ENCODE results near the gene RPL3. TPM values are rescaled to one million over a fixed set of nuclear protein-coding genes. Genes with fewer than 3 reads are reported as not detected.

RPL3 gene
- polyA plus RNA-seq, 1 donor from 2014 or later = 1,527 TPM

GRCh38 chr22:39353346-39353745 lies 33.9 kb upstream of the RPL3 start:
- no peak overlapping the region for H2AFZ ChIP-seq (ENCODE audit: low read depth, low read length)
- no peaks in the 10 kb centered on the region for H3K9me3 ChIP-seq (ENCODE audit: low read length)
- no peak overlapping the region for H3K9ac ChIP-seq (ENCODE audit: low read length)
- no peak overlapping the region for H3K4me2 ChIP-seq (ENCODE audit: low read length)
- no peaks in the 10 kb centered on the region for H3K9me2 ChIP-seq (ENCODE audit: insufficient read depth, low read length)
- H3F3A ChIP-seq (ENCODE audit: insufficient read depth, low read length, poor library complexity, severe bottlenecking) = no peaks in the 10 kb centered on the region
- H3K27ac ChIP-seq (ENCODE audit: low read length) = no peak overlapping the region
- TF ChIP-seq RAD21 (conservative IDR thresholded peaks at IDR 0.05) (no peak), SMC3 (conservative IDR thresholded peaks at IDR 0.05; ENCODE audit: poor library complexity) (no peak), TAF1 (IDR thresholded peaks at IDR 0.05; ENCODE audit: low read depth) (no peak), EZH2 (IDR thresholded peaks at IDR 0.05; ENCODE audit: borderline replicate concordance, insufficient read depth, low read length, poor library complexity, severe bottlenecking) (no peak), REST (IDR thresholded peaks at IDR 0.05; ENCODE audit: borderline replicate concordance) (no peak), POLR2AphosphoS5 (IDR thresholded peaks at IDR 0.05) (no peak), EP300 (conservative IDR thresholded peaks at IDR 0.05; ENCODE audit: poor library complexity, severe bottlenecking) (no peak), CTCF (IDR thresholded peaks at IDR 0.05; ENCODE audit: poor library complexity, severe bottlenecking) (no peak), MXI1 (conservative IDR thresholded peaks at IDR 0.05; ENCODE audit: poor library complexity, severe bottlenecking) (no peak)
- H3K27me3 ChIP-seq (ENCODE audit: insufficient read depth, low read depth, low read length) = no peaks in the 10 kb centered on the region
- no peaks in the 10 kb centered on the region for H3K36me3 ChIP-seq (ENCODE audit: insufficient read depth, low read length)
- H4K20me1 ChIP-seq (ENCODE audit: insufficient read depth) = no peaks in the 10 kb centered on the region
- no peak overlapping the region for H3K4me3 ChIP-seq (ENCODE audit: low read length)
- H3K79me2 ChIP-seq (replicated peaks; ENCODE audit: insufficient read depth, low read length) = peaks cover 14% of the 10 kb centered on the region

- H4K20me1 ChIP-seq (ENCODE audit: insufficient read depth) = no peaks in the 10 kb centered on the region
- H3K9me2 ChIP-seq (ENCODE audit: insufficient read depth, low read length) = no peaks in the 10 kb centered on the region
- H3K9me3 ChIP-seq (ENCODE audit: low read length) = no peaks in the 10 kb centered on the region
- H3K4me2 ChIP-seq (ENCODE audit: low read length) = no peak overlapping the region
- H3K4me3 ChIP-seq (ENCODE audit: low read length) = peak overlapping the region; percentile 96
- H3K27ac ChIP-seq (ENCODE audit: low read length) = no peak overlapping the region
- no peak overlapping the region for H2AFZ ChIP-seq (ENCODE audit: low read depth, low read length)
- TF ChIP-seq TAF1 (IDR thresholded peaks at IDR 0.05; ENCODE audit: low read depth) = no peak
- TF ChIP-seq REST (IDR thresholded peaks at IDR 0.05; ENCODE audit: borderline replicate concordance) = no peak
- no peak for TF ChIP-seq RAD21 (conservative IDR thresholded peaks at IDR 0.05)
- TF ChIP-seq CTCF (IDR thresholded peaks at IDR 0.05; ENCODE audit: poor library complexity, severe bottlenecking) = no peak
- no peak for TF ChIP-seq MXI1 (conservative IDR thresholded peaks at IDR 0.05; ENCODE audit: poor library complexity, severe bottlenecking)
- H3K36me3 ChIP-seq (ENCODE audit: insufficient read depth, low read length) = no peaks in the 10 kb centered on the region
- H3K27me3 ChIP-seq (ENCODE audit: insufficient read depth, low read depth, low read length) = no peaks in the 10 kb centered on the region
- peaks cover 14% of the 10 kb centered on the region for H3K79me2 ChIP-seq (replicated peaks; ENCODE audit: insufficient read depth, low read length)
- H3F3A ChIP-seq (ENCODE audit: insufficient read depth, low read length, poor library complexity, severe bottlenecking) = no peaks in the 10 kb centered on the region
- no peak overlapping the region for H3K9ac ChIP-seq (ENCODE audit: low read length)
Observed at GRCh38 chr22:39352306-39352891, 33.0 kb upstream of the RPL3 start.
